GM12878 (cell line): Measurements from ENCODE around the gene SGCD.

Source experiments
- BCL3 ChIP-seq: IDR thresholded peaks from 2 replicates; pipeline ENCODE4 v1.6.1; 2011; ENCODE audit warnings: borderline replicate concordance, low read depth, mild to moderate bottlenecking, moderate library complexity, low read length; ENCODE audit not compliant: insufficient read depth, poor library complexity, severe bottlenecking
- BRCA1 ChIP-seq: IDR thresholded peaks from 2 replicates; pipeline ENCODE4 v1.6.1; 2011; ENCODE audit warnings: low read depth, low read length, improper control_type of control experiment
- CEBPZ ChIP-seq: fragments of 150-350 bp; IDR thresholded peaks from 2 replicates; pipeline ENCODE4 v1.6.1; 2016; ENCODE audit warnings: low read depth, low read length
- ETV6 ChIP-seq, 2 experiments: fragments of 450-650 bp in 1 of 2; IDR thresholded peaks in 1 of 2; conservative IDR thresholded peaks in 1 of 2; 2 replicates each; pipeline ENCODE4 v1.6.1; 2014; ENCODE audit warnings: antibody characterized with exemption in 1 of 2, borderline replicate concordance in 1 of 2, low read depth in 1 of 2, mild to moderate bottlenecking in 1 of 2, moderate library complexity in 1 of 2
- IRF3 ChIP-seq: fragments of 450-650 bp; IDR thresholded peaks from 2 replicates; pipeline ENCODE4 v1.6.1; 2014; ENCODE audit warnings: mild to moderate bottlenecking
- MEF2B ChIP-seq: fragments of 450-650 bp; IDR thresholded peaks from 2 replicates; pipeline ENCODE4 v1.6.1; 2018; ENCODE audit warnings: mild to moderate bottlenecking, moderate library complexity; ENCODE audit not compliant: partially characterized antibody, poor library complexity, severe bottlenecking
- NFYB ChIP-seq: IDR thresholded peaks from 2 replicates; pipeline ENCODE4 v1.6.1; 2011; ENCODE audit warnings: low read depth, mild to moderate bottlenecking, low read length, improper control_type of control experiment, moderate library complexity; ENCODE audit not compliant: insufficient read depth
- POLR2A ChIP-seq: IDR thresholded peaks from 2 replicates; pipeline ENCODE4 v1.6.1; 2011; ENCODE audit warnings: low read depth, mild to moderate bottlenecking, low read length
- POLR2AphosphoS2 ChIP-seq: IDR thresholded peaks from 2 replicates; pipeline ENCODE4 v1.6.1; 2011; ENCODE audit warnings: low read depth, mild to moderate bottlenecking, low read length, improper control_type of control experiment, moderate library complexity
- USF2 ChIP-seq: IDR thresholded peaks from 2 replicates; pipeline ENCODE4 v1.6.1; 2011; ENCODE audit warnings: low read depth, low read length, improper control_type of control experiment, borderline replicate concordance

GRCh38 chr5:156326718-156327259, at the start of gene SGCD:
- TF ChIP-seq CEBPZ: no peak
- no peak for TF ChIP-seq BCL3
- no peak for TF ChIP-seq ETV6 (conservative IDR thresholded peaks at IDR 0.05 in 1 of 2, IDR thresholded peaks at IDR 0.05 in 1 of 2; ENCODE audit: borderline replicate concordance in 1 of 2, low read depth in 1 of 2)
- TF ChIP-seq USF2: no peak
- TF ChIP-seq MEF2B: no peak
- no peak for TF ChIP-seq POLR2A
- TF ChIP-seq IRF3: no peak
- no peak for TF ChIP-seq NFYB
- no peak for TF ChIP-seq POLR2AphosphoS2
- TF ChIP-seq BRCA1: no peak
